Esophagus squamous epithelium (tissue), 4 donors: ENCODE data around the gene SPC24.
A peak's percentile ranks its signal among the peaks of the same experiment; 100 is the strongest.

Experiments used
- POLR2A ChIP-seq, 4 donors: fragments of 450-650 bp; IDR thresholded peaks; one replicate each; pipeline ENCODE4 v1.6.1; 2017; ENCODE audit warnings: antibody characterized with exemption in 4 of 4, mild to moderate bottlenecking in 4 of 4, moderate library complexity in 3 of 4
- TF ChIP-seq, protein P1 (sequence below), 6 experiments: fragments of 450-650 bp in 4 of 6; fragments of 200-600 bp in 2 of 6; sonication (generic) in 2 of 6; IDR thresholded peaks; one replicate each; pipeline ENCODE4 v1.5.1; 2016 to 2019; ENCODE audit warnings: antibody characterized with exemption in 6 of 6, mild to moderate bottlenecking in 4 of 6, moderate library complexity in 4 of 6

GRCh38 chr19:11130824-11131455 is 24.6 kb downstream of the SPC24 start:
- TF ChIP-seq, protein P1, sequence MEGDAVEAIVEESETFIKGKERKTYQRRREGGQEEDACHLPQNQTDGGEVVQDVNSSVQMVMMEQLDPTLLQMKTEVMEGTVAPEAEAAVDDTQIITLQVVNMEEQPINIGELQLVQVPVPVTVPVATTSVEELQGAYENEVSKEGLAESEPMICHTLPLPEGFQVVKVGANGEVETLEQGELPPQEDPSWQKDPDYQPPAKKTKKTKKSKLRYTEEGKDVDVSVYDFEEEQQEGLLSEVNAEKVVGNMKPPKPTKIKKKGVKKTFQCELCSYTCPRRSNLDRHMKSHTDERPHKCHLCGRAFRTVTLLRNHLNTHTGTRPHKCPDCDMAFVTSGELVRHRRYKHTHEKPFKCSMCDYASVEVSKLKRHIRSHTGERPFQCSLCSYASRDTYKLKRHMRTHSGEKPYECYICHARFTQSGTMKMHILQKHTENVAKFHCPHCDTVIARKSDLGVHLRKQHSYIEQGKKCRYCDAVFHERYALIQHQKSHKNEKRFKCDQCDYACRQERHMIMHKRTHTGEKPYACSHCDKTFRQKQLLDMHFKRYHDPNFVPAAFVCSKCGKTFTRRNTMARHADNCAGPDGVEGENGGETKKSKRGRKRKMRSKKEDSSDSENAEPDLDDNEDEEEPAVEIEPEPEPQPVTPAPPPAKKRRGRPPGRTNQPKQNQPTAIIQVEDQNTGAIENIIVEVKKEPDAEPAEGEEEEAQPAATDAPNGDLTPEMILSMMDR (IDR thresholded peaks at IDR 0.05): peak; percentile 83 to 92 (median 87)
- TF ChIP-seq POLR2A (IDR thresholded peaks at IDR 0.05): no peak
